A549 (cell line): ENCODE measurements around the gene COL12A1.

Experiments
- EHF ChIP-seq: fragments of 250-450 bp; sonication (Bioruptor Pico); IDR thresholded peaks from 2 replicates; pipeline ENCODE4 v1.5.0; 2020; ENCODE audit warnings: mild to moderate bottlenecking
- HOXA7 ChIP-seq: fragments of 250-450 bp; sonication (Bioruptor Pico); IDR thresholded peaks from 2 replicates; pipeline ENCODE4 v1.5.0; 2020; ENCODE audit warnings: mild to moderate bottlenecking, moderate library complexity
- MYC ChIP-seq: IDR thresholded peaks from 2 replicates; pipeline ENCODE4 v1.6.1; 2012; ENCODE audit warnings: mild to moderate bottlenecking, inconsistent platforms, low read length, improper control_type of control experiment, borderline replicate concordance
- POLR2A ChIP-seq: IDR thresholded peaks from 2 replicates; pipeline ENCODE4 v1.6.1; 2012; ENCODE audit warnings: mild to moderate bottlenecking, low read length
- REST ChIP-seq: fragments of 200-600 bp; sonication (generic); IDR thresholded peaks from 2 replicates; pipeline ENCODE4 v1.6.1; 2016; ENCODE audit warnings: antibody characterized with exemption, mild to moderate bottlenecking, moderate library complexity
- TP53 ChIP-seq: fragments of 250-450 bp; sonication (Bioruptor Pico); IDR thresholded peaks from 2 replicates; pipeline ENCODE4 v1.5.0; 2021; ENCODE audit warnings: mild to moderate bottlenecking, moderate library complexity
- USF2 ChIP-seq: fragments of 450-650 bp; IDR thresholded peaks from 2 replicates; pipeline ENCODE4 v1.6.1; 2014; ENCODE audit warnings: antibody characterized with exemption
- TF ChIP-seq, protein P1 (sequence below): fragments of >200 bp; sonication (Bioruptor Twin); formaldehyde crosslinking; IDR thresholded peaks from 3 replicates; pipeline ENCODE4 v1.5.1; 2016

GRCh38 chr6:75219263-75219662, 13.4 kb upstream of the COL12A1 start:
- TF ChIP-seq, protein P1, sequence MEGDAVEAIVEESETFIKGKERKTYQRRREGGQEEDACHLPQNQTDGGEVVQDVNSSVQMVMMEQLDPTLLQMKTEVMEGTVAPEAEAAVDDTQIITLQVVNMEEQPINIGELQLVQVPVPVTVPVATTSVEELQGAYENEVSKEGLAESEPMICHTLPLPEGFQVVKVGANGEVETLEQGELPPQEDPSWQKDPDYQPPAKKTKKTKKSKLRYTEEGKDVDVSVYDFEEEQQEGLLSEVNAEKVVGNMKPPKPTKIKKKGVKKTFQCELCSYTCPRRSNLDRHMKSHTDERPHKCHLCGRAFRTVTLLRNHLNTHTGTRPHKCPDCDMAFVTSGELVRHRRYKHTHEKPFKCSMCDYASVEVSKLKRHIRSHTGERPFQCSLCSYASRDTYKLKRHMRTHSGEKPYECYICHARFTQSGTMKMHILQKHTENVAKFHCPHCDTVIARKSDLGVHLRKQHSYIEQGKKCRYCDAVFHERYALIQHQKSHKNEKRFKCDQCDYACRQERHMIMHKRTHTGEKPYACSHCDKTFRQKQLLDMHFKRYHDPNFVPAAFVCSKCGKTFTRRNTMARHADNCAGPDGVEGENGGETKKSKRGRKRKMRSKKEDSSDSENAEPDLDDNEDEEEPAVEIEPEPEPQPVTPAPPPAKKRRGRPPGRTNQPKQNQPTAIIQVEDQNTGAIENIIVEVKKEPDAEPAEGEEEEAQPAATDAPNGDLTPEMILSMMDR = no peak
- TF ChIP-seq TP53 (CRISPR knock-in tag) (no peak), HOXA7 (CRISPR knock-in tag) (no peak), POLR2A (no peak), MYC (no peak), REST (no peak), USF2 (no peak), EHF (no peak)
